HG03159 (cell line): ENCODE data around the gene AOAH.

Experiments
- ATAC-seq: cut with Tn5 transposase; IDR thresholded peaks from one replicate; pipeline ENCODE4 v1.9.1; 2021; ENCODE audit warnings: mild to moderate bottlenecking, moderate library complexity; ENCODE audit not compliant: unreplicated experiment

Gene AOAH

GRCh38 chr7:36605261-36606051 lies 118.8 kb downstream of the AOAH start:
- no peak for ATAC-seq

GRCh38 chr7:36604806-36605205 lies 119.5 kb downstream of the AOAH start:
- no peak for ATAC-seq

- no peak for ATAC-seq
Measured at GRCh38 chr7:36602934-36603887, 121.1 kb downstream of the AOAH start.

- ATAC-seq: no peak
Measured at GRCh38 chr7:36602511-36602910, 121.8 kb downstream of the AOAH start.

- ATAC-seq: no peak
Measured at GRCh38 chr7:36601601-36602000, 122.7 kb downstream of the AOAH start.

- ATAC-seq: no peak
Measured at GRCh38 chr7:36600869-36601530, 123.3 kb downstream of the AOAH start.

- no peak for ATAC-seq
Measured at GRCh38 chr7:36600314-36600682, 124.0 kb downstream of the AOAH start.

GRCh38 chr7:36599645-36600313 lies 124.5 kb downstream of the AOAH start:
- ATAC-seq: no peak

GRCh38 chr7:36598054-36598674 lies 126.1 kb downstream of the AOAH start:
- ATAC-seq: no peak

- no peak for ATAC-seq
Measured at GRCh38 chr7:36597090-36597773, 127.1 kb downstream of the AOAH start.

- no peak for ATAC-seq
Measured at GRCh38 chr7:36594445-36594844, 129.8 kb downstream of the AOAH start.

- no peak for ATAC-seq
Measured at GRCh38 chr7:36591636-36592035, 132.7 kb downstream of the AOAH start.

- ATAC-seq: no peak
Measured at GRCh38 chr7:36589391-36589790, 134.9 kb downstream of the AOAH start.

GRCh38 chr7:36583318-36583717 lies 141.0 kb downstream of the AOAH start:
- ATAC-seq: no peak

- ATAC-seq: no peak
Measured at GRCh38 chr7:36575832-36576231, 148.5 kb downstream of the AOAH start.

- ATAC-seq: no peak
Measured at GRCh38 chr7:36573066-36573465, 151.2 kb downstream of the AOAH start.

- ATAC-seq: no peak
Measured at GRCh38 chr7:36571190-36571560, 153.1 kb downstream of the AOAH start.

GRCh38 chr7:36570528-36571189 lies 153.6 kb downstream of the AOAH start:
- no peak for ATAC-seq

GRCh38 chr7:36568452-36568849 lies 155.8 kb downstream of the AOAH start:
- ATAC-seq: no peak
